ENCODE measurements around the gene SPIB.
"Not testable (repeated sequence)": the region's sequence is repeated elsewhere in the genome, so short reads cannot be mapped to it uniquely, and the experiment has no call there.

SPIB gene

DNA sequence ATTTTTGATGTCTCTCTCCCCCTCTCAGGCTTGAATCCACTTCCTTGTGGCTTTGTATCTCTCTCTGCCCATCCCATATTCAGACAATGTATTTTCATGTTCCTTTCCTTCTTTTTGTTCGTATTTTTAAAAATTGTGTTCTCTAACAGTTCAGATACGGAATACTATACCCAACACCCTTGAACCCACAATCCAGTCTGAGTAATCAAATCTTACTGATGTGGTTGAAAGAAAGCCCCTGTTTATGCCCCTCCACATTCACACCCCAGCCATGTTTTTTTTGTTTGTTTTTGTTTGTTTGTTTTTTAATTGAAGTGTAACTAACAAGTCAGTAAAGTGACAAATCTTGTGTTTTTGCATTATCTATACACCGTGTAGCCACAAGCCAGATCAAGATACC lies 1.4 kb downstream of the SPIB start:
- no peak for DNase-seq

DNA sequence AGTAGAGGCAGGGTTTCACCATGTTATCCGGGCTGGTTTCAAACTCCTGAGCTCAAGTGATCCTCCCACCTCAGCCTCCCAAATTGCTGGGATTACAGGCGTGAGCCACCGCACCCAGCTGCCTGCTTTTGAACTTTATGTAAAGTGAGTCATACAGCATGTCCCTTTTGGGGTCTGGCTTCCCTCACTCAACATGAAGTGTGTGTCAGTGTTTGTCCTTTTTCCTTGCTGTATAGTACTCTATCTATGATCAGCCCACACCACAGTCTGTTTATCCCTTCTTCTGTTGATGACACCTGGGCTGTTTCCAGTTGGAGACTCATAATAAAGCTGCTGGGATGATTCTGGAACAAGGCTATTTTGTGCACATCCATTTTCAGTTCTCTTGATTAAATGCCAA lies 2.1 kb downstream of the SPIB start:
- DNase-seq = no peak

- DNase-seq = no peak
These were observed 3.9 kb downstream of the SPIB start for GRCh38 chr19:50422397-50423278.

DNA sequence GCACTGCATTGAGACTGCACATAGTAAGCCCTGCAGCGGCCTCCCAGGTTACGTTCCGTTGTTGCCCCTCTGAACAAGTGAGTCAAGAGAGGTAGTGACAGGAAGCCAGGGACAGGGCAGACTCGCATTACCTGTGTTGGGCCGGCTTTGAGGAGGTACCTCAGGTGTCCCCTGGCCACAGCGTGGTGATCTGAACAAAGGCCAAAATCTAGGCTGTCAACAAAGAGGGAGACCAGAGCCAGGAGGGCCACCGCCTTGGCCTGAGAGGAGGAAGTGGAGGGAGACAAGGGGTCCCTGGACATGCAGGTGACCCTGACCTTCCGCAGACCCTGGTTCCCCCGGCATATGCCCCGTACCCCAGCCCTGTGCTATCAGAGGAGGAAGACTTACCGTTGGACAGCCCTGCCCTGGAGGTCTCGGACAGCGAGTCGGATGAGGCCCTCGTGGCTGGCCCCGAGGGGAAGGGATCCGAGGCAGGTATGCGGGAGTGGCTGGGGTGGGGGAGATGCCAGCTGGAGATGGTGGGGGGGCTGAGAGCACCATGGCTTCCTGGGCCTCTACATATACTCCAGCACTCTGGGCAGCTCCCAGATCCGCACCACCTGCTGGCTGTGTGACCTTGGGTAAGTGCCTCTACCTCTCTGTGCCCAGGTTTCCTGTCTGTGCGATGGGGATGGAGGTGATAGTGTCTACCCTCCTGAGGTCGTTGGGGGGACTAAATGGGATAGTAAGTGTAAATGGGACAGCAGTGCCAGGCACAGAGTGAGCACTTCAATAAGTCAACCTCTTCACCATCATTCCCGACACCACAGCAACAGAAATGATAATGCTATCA lies 4.8 kb downstream of the SPIB start:
- DNase-seq = no peak

DNA sequence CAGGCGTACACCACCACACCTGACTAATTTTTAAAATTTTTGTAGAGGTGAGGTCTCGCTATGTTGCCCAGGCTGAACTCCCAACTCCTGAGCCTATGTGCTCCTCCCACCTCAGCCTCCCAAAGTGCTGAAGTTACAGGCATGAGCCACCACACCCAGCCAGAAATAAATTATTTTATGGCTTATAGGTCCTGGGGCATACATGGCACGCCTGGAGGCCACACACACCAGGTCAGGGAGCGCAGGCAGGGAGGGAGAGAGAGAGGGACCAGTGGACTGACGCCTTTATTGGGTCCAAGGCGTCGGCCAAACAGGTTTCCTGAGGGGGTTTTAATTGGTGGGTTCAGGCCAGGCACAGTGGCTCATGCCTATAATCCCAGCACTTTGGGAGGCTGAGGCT lies 6.8 kb downstream of the SPIB start:
- DNase-seq = no peak

- DNase-seq = no peak
These were observed 8.7 kb downstream of the SPIB start for GRCh38 chr19:50427318-50427925.

DNA sequence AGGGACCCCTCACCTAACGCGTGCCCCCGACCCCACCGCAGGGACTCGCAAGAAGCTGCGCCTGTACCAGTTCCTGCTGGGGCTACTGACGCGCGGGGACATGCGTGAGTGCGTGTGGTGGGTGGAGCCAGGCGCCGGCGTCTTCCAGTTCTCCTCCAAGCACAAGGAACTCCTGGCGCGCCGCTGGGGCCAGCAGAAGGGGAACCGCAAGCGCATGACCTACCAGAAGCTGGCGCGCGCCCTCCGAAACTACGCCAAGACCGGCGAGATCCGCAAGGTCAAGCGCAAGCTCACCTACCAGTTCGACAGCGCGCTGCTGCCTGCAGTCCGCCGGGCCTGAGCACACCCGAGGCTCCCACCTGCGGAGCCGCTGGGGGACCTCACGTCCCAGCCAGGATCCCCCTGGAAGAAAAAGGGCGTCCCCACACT lies 9.3 kb downstream of the SPIB start:
- DNase-seq = peak; percentile 88 to 95 (median 91)

- DNase-seq = no peak
These were observed 10.2 kb downstream of the SPIB start for GRCh38 chr19:50428772-50429463.

DNA sequence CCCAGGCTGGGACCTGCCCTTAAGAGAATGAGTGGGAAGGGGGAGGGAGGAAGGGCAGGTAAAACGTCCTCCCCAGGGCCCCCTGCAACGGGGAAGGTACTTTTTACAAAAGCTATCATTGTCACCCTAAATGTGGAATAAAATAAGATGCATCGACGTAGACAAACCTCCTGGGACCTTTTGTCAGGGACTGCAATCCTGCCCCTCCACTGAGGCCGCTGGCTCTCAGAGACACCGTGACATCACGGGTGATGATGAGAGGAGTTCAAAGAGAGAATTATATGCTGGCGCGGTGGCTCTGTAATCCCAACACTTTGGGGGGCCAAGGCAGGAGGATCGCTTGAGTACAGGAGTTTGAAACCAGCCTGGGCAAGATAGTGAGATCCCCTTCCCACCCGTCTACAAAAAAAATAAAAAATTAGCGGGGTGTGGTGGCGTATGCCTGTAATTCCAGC lies 12.2 kb downstream of the SPIB start:
- DNase-seq = no peak

- peak; percentile 87 to 92 (median 91) for DNase-seq
These were observed 12.8 kb downstream of the SPIB start for GRCh38 chr19:50431343-50432220.

DNA sequence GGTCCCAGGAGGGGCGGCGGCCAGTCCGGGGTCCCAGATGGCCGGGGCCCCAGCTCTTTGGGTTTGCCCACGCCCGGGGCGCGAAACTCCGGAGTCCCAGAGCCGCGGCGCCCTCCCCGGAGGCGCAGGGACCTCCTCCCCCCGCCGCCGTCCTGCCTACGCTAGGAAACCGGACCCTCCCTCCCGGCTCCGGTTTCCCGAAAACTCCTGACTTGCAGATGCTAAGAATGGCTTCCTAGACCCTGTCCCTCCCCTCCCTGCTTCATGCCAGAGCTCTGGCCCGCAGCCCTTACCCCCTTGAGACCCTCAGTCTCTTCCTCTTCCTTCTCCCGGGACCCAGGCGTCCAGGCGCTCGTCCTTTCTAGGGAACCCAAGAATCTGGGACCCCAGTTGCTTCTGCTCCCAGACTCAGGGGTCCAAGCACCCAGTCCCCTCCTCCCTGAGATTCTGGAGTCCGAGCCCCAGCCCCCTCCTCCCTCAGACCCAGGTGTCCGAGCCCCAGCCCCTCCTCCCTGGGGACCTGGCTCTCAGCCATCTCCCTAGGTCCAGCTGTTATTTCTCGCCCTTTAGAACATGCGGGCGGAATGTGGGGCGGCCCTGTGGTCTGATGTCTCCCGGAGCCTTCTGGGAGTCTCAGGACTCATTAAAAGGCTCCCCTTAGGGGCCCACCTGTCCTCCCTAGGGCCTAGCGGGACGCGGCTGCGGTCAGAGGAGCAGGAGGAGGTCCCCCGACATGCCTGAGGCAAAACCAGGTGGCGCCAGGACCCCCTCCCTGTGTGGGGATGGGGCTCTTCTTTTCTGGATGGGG lies 13.7 kb downstream of the SPIB start, which contains the start of gene MYBPC2:
Gene MYBPC2 (plus strand): TSS at position 672 of the 808 bp plus-strand sequence. CDS start 62 bp downstream, at position 734.
- DNase-seq = peak; percentile 40 to 63 (median 42)

DNA sequence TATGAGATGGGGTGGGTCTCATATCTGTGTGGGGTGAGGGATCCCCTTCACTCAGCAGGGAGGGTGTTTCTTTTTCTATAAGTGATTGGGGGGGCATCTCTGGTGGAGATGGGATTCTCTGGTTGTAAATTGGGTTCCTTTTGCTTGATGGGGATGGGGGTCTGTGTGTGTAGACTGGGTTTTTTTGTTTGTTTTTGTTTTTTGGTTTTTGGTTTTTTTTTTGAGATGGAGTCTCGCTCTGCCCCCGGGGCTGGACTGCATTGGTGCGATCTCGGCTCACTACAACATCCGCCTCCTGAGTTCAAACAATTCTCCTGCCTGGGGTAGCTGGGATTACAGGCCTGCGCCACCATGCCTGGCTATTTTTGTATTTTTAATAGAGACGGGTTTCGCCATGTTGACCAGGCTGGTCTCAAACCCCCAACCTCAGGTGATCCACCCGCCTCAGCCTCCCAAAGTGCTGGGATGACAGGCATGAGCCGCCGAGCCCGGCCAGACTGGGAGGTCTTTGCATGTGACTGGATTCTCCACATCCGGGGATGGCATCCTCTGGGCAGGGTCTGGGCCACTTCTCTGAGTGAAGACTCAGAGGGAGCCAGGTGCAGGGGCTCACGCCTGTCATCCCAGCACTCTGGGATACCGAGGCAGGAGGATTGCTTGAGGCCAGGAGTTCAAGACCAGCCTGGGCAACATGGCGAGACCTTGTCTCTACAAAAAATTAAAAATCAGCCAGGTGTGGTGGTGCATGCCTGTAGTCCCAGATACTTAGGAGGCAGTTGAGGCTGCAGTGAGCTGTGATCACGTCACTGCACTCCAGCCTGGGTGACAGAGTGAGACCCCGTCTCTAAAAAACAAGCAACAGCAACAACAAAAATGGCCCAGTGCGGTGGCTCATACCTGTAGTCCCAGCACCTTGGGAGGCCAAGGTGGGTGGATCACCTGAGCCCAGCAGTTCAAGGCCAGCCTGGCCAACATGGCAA lies 14.8 kb downstream of the SPIB start:
- no peak for DNase-seq

- DNase-seq = no peak
These were observed 15.8 kb downstream of the SPIB start for GRCh38 chr19:50434525-50434924.

DNA sequence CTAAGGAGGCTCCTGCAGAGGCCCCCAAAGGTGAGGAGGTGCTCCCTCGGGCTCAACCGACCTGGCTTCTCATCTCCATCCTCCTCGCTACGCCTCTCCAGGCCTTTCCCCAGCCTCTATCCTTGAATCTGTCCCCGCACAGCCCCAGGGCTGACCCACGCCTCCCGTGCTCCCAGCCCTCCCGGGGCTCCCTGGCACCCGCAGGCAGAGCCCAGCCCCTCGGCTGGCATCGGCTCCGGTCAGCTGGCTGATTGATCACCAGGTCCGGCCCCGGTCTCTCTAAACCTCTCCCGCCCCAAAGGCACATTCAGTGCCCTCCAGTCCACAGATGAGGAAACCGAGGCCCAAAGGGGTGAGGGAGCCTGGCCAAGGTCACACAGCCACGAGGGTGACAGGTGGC lies 16.5 kb downstream of the SPIB start:
- no peak for DNase-seq

DNA sequence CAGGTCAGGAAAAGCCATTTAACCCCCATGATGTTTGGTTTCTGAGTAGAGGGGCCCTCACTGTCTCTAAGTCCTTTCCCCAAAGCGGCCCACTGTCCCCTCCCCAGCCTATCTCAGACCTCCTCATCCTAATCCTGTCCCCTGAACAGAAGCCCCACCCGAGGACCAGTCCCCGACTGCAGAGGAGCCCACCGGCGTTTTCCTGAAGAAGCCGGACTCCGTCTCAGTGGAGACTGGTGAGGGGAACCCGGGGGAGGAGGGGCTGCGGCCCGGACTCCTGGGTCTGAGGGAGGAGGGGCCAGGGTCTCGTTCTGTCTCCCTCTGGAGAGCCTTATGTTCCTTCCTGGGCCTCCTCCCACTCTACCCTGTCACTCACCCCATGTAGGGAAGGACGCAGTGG lies 16.9 kb downstream of the SPIB start:
- no peak for DNase-seq

- no peak for DNase-seq
These were observed 19.2 kb downstream of the SPIB start for GRCh38 chr19:50437862-50438449.

DNA sequence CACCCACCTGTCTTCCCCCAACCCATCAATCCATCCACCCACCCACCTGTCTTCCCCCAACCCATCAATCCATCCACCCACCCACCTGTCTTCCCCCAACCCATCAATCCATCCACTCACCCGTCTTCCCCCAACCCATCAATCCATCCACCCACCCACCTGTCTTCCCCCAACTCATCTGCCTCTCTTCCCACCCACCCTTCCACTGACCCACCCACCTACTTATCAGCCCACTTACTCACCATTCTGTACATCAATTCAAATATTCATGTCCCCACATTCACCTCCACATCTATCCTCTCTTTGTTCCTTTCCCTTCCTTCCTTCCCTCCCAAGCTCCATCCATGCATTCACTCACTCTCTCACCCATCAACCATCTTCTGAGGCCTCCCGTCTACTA lies 20.4 kb downstream of the SPIB start:
- not testable (repeated sequence) for DNase-seq

- DNase-seq = no peak
These were observed 25.3 kb downstream of the SPIB start for GRCh38 chr19:50444059-50444458.

- DNase-seq = no peak
These were observed 28.3 kb downstream of the SPIB start for GRCh38 chr19:50447053-50447452.
